HG03066 (cell line): ENCODE measurements around the gene TFAP2D.
A peak's percentile ranks its signal among the peaks of the same experiment; 100 is the strongest.

Experiments used
- ATAC-seq: cut with Tn5 transposase; IDR thresholded peaks from one replicate; pipeline ENCODE4 v1.9.1; 2021; ENCODE audit warnings: low read depth; ENCODE audit not compliant: unreplicated experiment

TFAP2D gene

GRCh38 chr6:50718566-50718965, 5.2 kb downstream of the TFAP2D start:
- ATAC-seq, result no peak

DNA sequence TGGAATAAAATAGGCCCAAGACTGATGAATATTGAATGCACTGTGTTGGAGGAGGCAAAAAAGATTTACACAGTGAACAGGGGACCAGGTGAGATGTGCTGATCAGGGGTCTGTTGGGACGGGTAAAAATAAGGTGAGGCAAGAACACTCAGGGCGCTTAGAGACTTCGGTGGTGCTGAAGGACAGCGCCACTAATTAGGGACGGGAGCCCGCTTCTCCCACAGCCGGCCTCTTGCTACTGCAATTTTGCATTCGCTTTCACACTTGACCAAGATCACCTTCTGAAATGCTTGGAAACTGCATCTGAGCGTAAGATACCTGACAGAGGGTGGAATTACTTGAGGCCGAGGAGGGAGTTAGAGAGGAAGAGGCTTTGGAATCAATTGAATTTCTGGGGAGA, 7.3 kb downstream of the TFAP2D start:
- ATAC-seq, result no peak

GRCh38 chr6:50721978-50722377, 8.7 kb downstream of the TFAP2D start:
- ATAC-seq, result no peak

- ATAC-seq, result no peak
Observed at GRCh38 chr6:50722829-50723554, 9.7 kb downstream of the TFAP2D start.

DNA sequence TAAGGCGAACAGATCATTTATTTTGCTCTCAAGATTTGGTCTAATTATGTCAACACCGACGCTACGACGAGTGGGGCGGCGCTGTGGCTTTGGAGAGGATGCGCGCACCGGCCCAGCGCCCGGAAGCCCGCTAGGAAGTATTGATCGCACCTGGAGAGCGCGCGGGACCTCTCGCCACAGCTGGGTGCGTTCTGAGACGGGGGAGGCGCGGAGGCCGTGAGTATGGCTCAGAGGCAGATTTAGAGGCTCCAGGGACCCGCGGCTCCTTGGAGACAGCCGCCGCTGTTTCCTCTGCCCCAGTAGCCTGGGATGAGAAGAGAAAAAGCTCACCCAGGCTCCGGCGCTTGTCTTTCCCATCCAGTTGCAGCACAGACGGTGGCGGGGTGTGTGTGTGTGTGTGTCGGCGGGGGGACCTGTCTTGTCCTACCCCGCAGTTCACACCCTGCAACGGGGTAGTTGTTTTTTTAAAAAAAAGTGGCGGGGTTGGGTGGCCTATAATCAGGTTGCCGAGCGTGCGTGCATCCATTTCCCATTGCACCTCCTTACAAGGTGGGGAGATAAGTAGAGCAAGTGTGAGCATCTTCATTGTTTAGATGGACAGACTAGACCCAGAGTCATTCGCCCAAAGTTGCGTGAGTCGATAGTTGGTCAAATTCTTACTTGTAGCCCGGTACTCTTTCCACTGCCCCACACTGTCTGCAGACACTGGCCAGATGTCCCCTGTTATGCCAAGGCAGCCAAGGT, 11.2 kb downstream of the TFAP2D start:
- no peak for ATAC-seq

DNA sequence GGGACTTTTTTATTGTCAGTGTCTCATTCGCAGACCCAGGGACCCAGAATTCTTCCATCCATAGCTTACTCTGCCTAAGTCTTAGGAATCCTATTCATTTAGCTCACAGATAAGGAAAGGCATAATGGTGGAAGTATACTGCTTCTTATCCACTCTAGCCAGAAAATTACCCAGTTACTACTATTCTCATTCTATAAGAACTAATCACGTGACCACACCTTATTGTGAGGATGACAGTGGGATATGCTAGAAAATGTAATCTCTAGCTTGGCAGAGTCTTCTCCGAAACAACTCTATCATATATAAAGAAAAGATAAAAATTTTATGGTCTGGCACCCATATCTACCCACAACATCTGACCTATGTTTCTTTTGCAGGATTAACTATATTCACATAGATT, 21.2 kb downstream of the TFAP2D start:
- no peak for ATAC-seq

DNA sequence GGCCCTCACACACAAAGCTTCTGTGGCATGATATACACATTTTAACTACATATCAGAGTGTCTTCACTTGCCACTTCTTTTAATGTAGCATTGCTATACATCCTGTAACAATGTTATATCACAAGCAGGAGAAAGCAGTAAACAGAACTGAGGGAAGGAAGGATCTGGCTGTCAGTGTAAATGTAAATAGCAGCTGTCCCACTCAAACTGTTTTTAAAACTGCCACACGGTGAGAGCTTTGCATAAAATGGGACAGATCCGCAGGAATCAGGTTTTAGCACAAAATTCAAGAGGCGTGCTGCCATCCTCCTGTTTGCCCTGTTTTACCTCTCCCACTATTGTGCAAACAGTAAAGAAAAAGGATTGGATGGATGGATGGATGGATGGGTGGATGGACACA, 28.8 kb downstream of the TFAP2D start:
- no peak for ATAC-seq

- no peak for ATAC-seq
Observed at GRCh38 chr6:50744976-50745375, 31.6 kb downstream of the TFAP2D start.

- no peak for ATAC-seq
Observed at GRCh38 chr6:50762798-50763197, 49.5 kb downstream of the TFAP2D start.

DNA sequence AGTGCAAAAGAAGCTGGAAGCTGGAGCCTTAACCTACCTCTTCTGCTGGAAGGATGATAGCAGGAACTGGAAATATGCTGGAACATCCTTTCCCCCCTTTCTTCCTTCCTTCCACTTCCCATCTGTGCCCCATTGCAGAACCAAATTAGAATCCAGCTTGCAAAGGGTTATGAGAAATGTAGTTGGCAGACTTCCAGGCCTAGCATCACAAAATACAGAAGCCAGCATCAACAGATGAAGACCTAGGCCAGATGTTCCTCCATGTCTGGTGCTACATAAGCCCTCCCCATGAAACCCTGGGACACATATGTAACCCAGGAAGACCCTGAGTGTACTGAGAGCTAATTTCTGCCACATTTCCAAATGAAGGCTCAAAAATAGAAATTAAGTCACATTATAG, 65.4 kb downstream of the TFAP2D start:
- no peak for ATAC-seq

DNA sequence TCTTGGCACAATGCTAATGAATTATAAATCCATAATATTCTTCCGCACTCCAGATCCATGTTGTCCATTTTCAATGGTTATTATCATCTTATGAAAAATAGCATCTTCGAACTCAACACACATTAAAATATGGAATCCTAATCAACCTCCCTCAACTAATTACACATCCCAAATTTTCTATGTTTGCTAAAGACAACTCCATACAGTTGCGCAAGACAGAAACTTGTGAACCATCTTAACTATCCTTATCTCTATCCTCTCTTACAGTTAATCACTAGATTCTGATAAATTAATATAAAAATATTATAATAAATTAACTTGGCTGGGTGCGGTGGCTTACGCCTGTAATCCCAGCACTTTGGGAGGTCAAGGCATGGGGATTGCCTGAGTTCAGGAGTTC, 67.1 kb downstream of the TFAP2D start:
- ATAC-seq, result no peak

DNA sequence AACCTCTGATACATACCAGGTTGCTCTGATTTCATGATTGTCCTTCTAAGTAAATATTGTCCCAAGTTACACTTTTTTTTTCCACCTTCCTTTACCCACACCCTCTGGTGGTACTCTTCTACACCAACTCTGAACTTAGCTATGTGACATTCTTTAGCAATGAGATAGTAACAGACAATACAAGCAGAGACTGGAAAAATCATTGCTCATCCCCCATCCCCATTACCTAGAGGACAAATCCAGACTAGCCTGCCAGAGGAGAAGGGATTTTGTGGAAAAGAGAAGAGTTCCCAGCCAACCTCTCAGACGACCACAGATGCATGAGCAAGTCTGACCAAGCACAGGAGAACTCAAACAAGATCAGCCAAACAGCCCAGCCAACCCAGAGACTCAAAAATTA, 72.6 kb downstream of the TFAP2D start:
- no peak for ATAC-seq

GRCh38 chr6:50791900-50792508, 78.7 kb downstream of the TFAP2D start:
- peak; percentile 70 for ATAC-seq

DNA sequence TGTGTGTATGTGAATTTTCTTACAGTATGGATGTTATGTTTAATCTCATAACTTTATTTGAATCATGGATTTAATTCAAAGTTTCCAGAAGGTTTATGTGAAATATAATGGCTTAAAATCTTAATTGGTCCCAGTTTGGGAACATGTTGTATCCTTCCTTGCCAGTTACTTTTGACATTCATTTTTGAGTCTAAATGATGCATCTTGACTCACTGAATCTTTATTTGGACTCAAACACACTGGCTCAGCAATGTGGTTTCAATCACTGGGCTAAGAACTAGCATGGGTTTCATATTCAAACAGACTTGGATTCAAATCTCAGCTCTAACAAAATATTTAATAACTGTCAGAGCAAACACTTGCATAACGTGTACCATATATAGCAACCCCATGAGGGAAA, 79.4 kb downstream of the TFAP2D start:
- ATAC-seq, result no peak

- ATAC-seq, result no peak
Observed at GRCh38 chr6:50795574-50795973, 82.2 kb downstream of the TFAP2D start.

- ATAC-seq, result no peak
Observed at GRCh38 chr6:50804283-50804682, 91.0 kb downstream of the TFAP2D start.

DNA sequence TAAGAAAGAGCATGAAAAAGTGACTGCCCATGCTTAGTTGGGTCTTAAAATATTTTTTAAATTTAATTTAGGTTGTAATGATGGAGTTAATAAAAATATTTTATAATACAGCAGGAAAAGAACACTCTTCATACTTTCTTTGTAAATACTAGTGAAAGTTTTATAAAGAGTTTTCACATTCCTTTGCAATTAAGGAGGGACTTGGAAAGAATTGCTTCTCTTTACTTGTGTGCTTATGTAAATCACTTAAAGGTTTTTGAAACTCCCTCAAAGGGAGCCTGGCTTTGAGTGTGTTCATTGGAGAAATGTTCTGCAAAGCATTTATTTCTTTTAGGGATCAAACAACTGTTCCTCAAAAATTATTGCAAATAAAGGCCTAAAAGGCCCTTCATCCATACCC, 93.7 kb downstream of the TFAP2D start:
- no peak for ATAC-seq

DNA sequence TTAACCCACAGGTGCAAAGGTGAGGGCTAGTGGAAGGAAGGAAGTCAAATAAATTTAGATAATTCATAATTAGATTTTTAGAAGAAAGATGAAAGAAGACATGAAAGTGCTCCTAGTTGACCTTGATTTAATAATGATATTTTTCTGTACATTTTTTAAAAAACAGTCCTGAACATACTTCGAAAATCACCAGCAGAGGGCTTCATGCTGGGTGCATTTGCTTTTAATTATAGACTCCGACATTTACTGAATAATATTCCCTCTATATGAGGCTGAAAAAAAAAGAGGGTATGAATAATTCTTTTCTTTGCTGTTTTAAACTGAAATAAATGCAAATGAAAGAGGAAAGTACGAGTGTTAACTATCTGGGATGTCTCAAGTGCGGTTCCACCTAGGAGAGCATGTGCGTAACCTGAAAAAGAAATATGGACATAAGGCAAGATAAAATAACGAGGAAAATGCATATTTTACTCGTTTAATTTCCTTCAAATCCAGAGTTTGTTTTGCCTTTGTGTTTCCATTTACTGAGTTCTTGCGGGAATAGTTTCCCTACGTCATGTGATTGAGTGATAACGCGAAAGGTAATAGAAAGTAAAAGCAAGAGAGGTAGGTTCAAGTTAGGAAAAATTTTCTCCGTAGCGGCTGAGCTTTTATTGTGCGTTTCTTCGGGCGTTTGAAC, 102.2 kb downstream of the TFAP2D start:
- ATAC-seq, result peak; percentile 40

DNA sequence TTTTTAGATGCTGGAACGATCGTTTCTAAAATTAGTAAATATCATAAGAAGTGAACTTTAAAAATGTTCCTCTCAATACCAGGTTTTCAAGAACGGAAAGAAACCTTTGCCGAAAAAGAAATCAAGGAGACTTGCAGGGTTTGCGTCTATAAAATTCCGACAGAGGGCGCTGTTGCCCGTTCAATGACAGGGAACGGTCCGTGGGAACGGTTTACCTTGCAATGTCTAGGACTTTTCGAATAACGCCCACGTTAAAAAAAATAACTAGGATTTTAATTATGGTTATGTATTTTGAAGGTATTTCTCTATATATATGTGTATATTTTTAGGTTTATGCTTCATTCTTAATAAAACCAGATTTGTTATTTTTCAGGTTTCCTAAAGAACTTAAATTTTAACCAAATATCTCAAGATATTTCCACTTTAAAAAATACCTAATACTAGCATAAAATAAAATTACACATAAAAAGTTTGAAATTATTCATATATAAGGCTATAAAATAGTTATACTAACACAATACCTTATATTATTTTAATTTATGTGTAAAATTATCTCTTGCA, 102.9 kb downstream of the TFAP2D start:
- ATAC-seq, result peak; percentile 83

- ATAC-seq, result no peak
Observed at GRCh38 chr6:50816947-50817645, 103.8 kb downstream of the TFAP2D start.

DNA sequence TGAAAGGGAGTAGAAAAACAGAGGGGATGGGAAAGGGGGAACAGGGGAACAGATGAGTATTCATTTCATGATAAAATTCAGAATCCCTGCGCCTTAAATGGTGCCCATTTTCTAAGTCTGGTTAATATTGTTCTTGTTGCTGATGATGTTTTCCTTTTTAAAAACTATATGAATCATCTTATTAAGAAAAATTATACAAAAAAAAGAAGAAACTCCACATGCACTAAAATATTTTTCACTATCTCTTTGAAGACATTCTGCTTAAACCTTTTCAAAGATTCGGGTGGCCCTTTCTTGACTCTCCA, 104.3 kb downstream of the TFAP2D start:
- no peak for ATAC-seq
